Measurements from ENCODE around the gene UCK1. TPM values are rescaled to one million over a fixed set of nuclear protein-coding genes. Genes with fewer than 3 reads are reported as not detected.

UCK1 gene
- total RNA-seq = 10 to 100 TPM; 21.2 to 37.8 TPM

- peaks cover 0 to 17% of the 10 kb centered on the region in 2 donors for H3K4me1 ChIP-seq
- DNase-seq (ENCODE audit: low spot score) = peak; percentile 70
- TF ChIP-seq, protein P1, sequence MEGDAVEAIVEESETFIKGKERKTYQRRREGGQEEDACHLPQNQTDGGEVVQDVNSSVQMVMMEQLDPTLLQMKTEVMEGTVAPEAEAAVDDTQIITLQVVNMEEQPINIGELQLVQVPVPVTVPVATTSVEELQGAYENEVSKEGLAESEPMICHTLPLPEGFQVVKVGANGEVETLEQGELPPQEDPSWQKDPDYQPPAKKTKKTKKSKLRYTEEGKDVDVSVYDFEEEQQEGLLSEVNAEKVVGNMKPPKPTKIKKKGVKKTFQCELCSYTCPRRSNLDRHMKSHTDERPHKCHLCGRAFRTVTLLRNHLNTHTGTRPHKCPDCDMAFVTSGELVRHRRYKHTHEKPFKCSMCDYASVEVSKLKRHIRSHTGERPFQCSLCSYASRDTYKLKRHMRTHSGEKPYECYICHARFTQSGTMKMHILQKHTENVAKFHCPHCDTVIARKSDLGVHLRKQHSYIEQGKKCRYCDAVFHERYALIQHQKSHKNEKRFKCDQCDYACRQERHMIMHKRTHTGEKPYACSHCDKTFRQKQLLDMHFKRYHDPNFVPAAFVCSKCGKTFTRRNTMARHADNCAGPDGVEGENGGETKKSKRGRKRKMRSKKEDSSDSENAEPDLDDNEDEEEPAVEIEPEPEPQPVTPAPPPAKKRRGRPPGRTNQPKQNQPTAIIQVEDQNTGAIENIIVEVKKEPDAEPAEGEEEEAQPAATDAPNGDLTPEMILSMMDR (IDR thresholded peaks at IDR 0.05) = peak in 1 of 2 donors; percentile 6
Measured at GRCh38 chr9:131530920-131531832, at the start of gene UCK1. Gene UCK1, minus strand, starts transcription at chr9:131531263. Its CDS starts 89 bp downstream, at chr9:131531174.

DNA sequence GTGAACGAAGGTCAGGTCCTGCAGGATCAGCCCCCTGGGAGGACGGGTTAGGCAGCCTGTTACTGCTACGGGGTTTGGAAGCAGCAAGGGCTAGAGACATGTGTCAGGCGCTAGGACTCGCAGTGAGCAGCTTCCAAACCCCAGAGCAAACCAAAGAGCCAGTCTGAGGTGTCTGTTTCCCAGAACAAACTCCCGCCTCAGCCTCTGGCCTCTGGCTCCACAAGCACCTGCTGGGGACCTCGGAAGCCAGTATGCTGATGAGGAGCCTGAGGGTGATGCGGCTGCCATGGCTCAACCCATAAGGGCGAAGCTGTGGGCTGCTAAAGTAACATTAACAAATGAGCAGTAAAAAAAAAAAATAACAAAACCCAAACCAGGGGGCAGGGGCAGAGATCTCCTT lies 49.3 kb upstream of the UCK1 start:
- Histone ChIP-seq H3K9me3 (no peaks in the 10 kb centered on the region), H3K36me3 (peaks cover 77% of the 10 kb centered on the region), H3K27ac (peak overlapping the region in 1 of 2 donors; percentile 45), H3K4me1 (peaks cover 0 to 16% of the 10 kb centered on the region in 2 donors), H3K27me3 (no peaks in the 10 kb centered on the region), H3K4me3 (no peak overlapping the region)
- TF ChIP-seq, protein P1 (IDR thresholded peaks at IDR 0.05) = no peak
- DNase-seq (ENCODE audit: low spot score) = no peak

More at GRCh38 chr9:131530920-131531832, at the start of gene UCK1:
- Histone ChIP-seq H3K9me3 (no peaks in the 10 kb centered on the region), H3K36me3 (peaks cover 33% of the 10 kb centered on the region), H3K4me3 (peak within 1 kb of the TSS; percentile 90 to 100), H3K27ac (peak within 1 kb of the TSS; percentile 78 to 84), H3K27me3 (no peaks in the 10 kb centered on the region)

GRCh38 chr9:131579789-131580211 lies 48.7 kb upstream of the UCK1 start:
- Histone ChIP-seq H3K9me3 (no peaks in the 10 kb centered on the region), H3K36me3 (peaks cover 77% of the 10 kb centered on the region), H3K4me1 (peaks cover 0 to 16% of the 10 kb centered on the region in 2 donors), H3K27me3 (no peaks in the 10 kb centered on the region), H3K27ac (peak overlapping the region in 1 of 2 donors; percentile 45), H3K4me3 (no peak overlapping the region)
- no peak for DNase-seq (ENCODE audit: low spot score)
- TF ChIP-seq, protein P1 (IDR thresholded peaks at IDR 0.05) = no peak

DNA sequence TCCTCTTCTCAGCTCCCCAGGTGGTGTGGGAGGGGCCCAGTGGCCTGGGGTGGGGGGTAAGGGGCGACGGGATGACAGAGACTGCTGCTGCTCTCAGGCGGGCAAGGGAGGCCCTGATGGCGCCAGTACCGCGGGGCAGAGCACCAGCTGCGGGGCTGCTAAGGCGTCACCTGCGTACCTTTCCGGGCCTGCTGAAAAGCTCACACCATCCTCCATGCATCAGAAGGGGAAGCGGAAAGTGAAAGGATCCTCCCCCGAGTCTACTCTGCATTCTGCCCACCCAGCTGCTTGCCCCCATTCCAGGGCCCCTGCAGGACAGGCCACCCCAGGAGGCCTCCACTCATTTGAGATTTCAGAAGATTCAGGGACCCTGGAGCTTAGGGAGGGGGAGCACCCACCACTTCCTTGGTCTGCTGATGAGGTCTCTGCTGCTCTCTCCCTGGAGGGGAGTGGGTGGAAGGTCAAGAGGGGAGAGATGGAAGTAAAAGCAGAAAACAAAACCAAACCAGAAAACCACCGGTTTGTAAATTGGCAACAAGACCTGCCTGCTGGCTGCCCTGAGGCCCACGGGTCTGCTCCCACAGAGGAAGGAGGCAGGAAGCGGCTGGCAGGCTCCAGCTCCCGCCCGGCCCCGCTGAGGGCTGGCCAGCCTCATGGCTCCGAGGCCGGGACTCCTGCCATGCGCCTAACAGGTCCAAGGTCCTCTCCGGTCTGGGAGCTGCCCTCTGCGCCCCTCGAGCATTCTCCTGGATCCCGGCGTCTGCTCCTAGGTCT lies 47.9 kb upstream of the UCK1 start:
- TF ChIP-seq, protein P1 (IDR thresholded peaks at IDR 0.05) = no peak
- Histone ChIP-seq H3K36me3 (peaks cover 69% of the 10 kb centered on the region), H3K9me3 (no peaks in the 10 kb centered on the region), H3K27me3 (no peaks in the 10 kb centered on the region), H3K27ac (peak overlapping the region in 1 of 2 donors; percentile 45), H3K4me3 (no peak overlapping the region), H3K4me1 (peaks cover 0 to 16% of the 10 kb centered on the region in 2 donors)
- DNase-seq (ENCODE audit: low spot score) = no peak

GRCh38 chr9:131578021-131578420 lies 47.0 kb upstream of the UCK1 start:
- H3K4me3 ChIP-seq = no peak overlapping the region
- H3K36me3 ChIP-seq = peaks cover 61% of the 10 kb centered on the region
- DNase-seq (ENCODE audit: low spot score) = no peak
- H3K27me3 ChIP-seq = no peaks in the 10 kb centered on the region
- peaks cover 0 to 16% of the 10 kb centered on the region in 2 donors for H3K4me1 ChIP-seq
- H3K9me3 ChIP-seq = no peaks in the 10 kb centered on the region
- no peak overlapping the region for H3K27ac ChIP-seq
- TF ChIP-seq, protein P1 (IDR thresholded peaks at IDR 0.05) = no peak

Measured in right atrium auricular region (tissue), 2 donors.